Inflammatory macrophage (primary cell): ENCODE results near the gene DIAPH3.

ENCODE experiments used
- DNase-seq, 2 donors: peaks; one replicate each; pipeline ENCODE4 v3.0.0-alpha.2; 2020 to 2022

The DIAPH3 gene

DNA sequence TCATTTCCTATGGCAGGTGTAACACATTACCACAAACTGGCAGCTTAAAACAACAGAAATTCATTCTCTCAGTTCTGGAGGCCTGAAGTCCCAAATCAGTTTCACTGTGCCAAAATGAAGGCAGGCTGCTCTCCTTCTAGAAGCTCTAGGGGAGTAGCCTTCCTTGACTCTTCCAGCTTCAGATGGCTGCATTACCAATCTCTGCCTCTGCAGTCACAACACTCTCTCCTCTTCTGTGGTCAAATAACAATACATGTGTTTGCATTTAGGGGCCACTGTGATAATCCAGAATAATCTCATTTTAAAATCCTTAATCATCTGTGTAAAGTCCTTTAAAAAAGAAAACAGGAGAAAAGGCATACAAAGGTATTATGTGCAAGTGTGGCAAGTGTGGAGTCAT lies 7.8 kb downstream of the DIAPH3 start:
- DNase-seq: no peak

DNA sequence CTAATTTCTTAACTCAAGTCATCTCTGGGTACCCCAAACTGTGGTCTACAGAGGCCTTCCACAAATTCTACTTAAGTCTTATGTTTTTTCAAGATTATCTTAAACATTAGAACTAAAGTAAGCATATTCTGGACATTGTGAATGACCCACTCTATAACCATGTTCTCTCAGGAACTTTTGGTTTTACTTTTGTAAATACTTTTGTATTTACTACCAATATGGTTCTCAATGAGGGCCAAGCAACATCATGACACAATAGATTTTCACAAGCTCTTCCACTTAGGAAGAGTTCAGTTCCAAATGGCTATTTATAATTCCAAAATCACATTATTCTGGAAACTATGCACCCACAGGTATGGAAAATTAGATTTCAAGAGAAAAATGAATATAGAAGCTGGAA lies 10.8 kb downstream of the DIAPH3 start:
- DNase-seq: no peak

DNA sequence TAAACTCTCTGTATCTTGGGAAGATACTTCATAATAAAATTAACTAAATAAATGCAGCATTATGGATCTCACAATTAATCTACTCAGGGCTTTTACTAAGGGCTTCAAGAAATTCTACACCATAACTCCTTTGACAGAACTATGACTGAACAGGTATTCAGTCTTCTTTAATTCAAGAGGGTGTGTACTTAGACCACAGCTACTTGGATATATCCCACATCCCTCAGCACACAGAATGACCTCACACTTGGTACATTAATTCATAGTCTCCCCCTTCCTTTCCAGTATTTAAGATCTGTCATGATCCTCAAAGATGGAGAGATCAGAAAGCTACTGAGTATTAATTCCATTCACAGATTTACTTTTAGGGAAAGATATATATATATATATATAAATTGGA lies 11.6 kb downstream of the DIAPH3 start:
- no peak for DNase-seq

DNA sequence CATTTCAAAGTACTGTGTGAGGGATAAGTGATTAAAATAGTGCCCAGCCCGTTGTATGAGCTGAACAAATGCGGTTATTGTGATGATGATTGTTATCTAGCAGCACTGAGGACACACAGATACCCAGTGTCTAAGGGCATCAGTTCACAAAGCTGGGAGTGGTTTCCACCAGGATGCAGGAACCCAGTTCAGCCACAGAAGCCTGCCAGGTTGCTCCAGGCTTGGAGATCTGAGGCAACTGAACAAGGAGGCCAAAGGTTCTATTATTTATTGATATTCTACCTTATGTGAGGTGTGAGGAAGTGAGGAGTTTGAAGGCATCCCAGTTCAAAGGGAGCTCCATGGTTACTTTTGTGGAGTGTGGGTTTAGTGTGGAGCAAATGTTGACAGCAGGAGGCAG lies 13.2 kb downstream of the DIAPH3 start:
- no peak for DNase-seq

DNA sequence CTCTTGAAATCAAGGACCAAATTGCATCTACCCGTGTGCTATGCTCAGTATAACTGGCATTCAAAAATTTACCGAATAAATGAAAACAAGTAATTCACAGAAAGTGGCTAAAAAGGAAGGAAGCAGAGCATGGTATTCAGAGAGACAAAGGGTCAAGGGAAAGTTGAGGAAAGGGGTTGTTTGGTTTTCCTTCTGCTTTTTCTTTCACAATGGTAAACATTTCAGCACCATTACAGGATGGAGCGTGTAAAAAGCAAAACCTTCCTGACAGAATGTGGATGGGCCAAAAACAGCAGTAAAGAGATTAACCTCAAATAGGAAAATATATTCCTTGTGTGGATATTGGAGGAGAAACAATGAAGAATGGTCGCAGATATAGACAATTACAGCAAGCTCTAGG lies 14.8 kb downstream of the DIAPH3 start:
- DNase-seq: peak; percentile 10 to 37

DNA sequence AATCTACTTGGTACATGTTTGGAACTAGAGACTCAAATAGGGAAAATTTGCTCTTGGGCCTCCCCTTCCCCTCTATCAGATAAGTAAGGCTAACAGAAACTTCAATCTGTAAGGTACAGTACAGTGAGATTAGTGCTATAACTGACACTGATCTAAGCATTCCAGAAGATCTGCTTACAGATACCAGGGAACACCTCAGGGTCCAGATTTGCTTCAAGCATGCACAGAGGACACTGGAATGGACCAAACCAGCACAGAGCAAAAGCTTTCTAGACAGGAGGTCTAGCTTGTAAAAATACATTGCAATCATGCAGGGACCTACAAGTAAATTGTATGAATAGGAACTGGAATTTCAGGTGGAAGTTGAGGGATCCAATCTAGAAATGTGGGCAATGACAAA lies 16.4 kb downstream of the DIAPH3 start:
- DNase-seq: no peak

DNA sequence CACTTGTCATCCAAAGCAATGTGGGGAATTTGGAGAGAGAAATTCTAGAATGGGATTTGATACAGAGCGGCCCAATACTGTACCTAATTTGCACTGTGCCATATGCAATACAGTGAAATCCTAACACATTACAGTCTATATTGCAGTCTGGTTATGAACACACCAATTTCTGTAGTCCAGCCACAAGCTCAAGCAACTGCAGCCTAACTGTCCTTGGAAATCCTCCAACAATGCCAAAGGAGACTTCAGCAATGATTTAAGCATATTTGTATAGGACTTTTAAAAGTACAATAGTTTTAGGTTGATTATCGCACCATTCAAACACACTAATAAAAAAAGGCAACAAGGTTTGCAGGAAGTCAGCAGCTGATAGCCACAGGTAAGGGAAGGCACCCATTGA lies 17.3 kb downstream of the DIAPH3 start:
- DNase-seq: no peak

DNA sequence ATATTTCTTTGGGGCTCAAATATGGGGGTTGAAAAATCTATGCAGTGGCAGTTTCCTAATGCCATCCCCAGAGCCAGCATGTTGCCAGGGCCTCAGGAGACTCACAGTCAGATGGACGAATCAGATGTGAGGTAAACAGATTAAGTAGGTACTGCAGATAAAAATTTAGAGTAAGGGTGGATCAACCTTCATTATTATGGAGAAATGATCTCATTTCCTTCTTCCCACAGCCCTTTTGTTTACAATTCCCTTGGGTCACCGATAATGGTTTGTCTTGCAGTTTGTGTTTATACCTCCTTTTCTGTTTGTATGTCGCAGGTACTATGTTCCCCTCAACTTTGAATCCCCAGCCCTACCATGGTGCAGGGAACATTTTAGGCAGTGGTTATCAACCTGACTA lies 20.0 kb downstream of the DIAPH3 start:
- DNase-seq: no peak

DNA sequence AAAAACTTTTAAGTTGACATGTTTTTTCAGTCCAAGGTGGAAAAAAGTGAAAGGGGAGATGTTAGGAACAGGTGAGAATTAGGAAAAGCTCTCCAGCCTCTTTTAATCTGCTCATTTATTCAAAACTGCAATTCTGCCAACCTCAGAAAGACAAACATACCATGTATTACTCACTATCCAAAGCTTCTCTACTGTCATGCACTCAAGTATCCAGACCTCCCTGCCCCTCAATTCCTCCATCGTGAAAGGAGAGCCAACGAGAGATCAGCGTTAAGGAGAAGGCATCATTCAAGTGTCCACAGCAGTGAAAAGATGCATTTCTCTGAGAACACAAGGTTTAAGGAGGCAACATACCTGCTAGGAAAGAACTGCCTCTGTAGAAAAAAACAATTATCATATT lies 24.5 kb downstream of the DIAPH3 start:
- DNase-seq: no peak

DNA sequence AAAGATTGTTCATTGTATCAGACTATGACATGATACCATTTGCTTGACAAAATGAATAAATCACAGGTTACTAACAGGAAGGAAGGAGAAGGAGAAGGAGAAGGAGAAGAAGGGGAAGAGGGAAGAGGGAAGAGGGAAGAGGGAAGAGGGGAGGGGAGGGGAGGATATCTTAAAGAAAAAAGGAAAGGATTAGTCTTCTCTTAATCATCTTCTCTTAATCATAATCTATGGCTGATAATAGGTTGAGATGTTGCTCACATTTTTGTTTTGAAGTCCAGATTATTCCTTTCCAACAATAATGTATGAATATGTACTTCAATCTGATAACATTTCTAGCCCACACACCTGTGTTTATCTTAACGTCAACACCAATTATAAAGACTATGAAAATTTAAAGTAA lies 25.1 kb downstream of the DIAPH3 start:
- DNase-seq: no peak

DNA sequence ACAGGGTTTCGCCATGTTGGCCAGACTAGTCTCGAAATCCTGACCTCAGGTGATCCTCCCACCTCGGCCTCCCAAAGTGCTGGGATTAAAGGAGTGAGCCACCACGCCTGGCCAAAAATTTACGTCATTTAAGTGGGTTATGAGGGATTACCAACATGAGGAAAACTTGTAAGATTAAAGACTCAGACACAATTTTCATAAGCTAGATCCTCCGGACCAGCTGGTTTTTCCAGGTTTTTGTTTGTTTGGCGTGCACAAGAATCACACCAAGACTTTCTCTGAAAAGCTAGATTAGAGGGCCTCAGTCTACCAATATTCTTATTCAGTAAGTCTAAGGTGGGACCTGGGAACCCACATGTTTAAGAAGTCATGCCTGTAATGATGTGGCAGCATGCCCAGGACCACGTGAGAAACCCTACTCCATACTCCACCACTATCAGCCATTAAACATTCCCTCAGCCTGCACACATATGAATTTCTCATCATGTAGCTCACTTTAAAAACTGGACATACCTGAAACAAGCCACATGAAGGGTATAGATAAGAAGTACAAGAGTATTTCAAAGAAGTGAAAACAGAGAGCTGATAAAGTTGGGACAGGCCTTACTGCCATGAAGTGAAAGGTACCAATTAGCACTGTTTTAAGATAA lies 25.7 kb downstream of the DIAPH3 start:
- no peak for DNase-seq

DNA sequence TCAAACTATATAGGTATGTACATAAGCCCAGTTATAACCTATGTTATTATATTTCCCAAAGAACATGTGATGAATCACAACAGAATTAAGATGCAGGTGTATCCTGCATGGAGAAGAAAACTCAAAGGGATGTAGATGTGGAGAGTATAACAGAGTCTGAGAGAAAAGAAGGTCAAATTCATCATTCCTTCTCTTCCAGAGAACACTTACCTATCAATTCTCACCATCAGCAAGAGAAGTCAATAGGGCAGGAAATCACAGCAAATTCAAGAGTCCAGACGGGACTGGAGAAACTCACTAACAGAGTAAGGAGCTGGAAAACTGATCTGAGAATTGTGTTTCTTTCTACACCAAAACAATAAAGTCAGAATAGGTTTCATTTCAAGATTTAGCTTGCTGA lies 28.4 kb downstream of the DIAPH3 start:
- DNase-seq: no peak

DNA sequence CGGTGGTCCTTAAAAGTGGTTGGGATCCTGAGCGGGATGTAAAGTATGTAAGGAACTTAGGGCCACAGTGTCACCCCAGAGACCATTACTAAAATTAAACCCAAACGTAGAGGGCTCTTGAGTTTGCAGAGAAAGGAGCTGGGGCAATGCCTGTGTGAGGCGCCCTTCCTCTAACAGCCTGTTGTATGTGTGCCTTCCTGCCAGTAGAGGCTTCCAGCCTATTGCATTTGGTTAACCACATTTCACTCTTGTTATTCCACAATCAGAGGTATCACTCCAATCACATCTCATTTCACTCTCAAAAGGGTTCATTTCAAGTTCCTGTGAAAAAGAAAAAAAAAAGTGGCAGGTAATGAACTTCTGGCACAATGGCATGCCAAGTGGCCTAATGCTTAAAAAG lies 29.4 kb downstream of the DIAPH3 start:
- no peak for DNase-seq

DNA sequence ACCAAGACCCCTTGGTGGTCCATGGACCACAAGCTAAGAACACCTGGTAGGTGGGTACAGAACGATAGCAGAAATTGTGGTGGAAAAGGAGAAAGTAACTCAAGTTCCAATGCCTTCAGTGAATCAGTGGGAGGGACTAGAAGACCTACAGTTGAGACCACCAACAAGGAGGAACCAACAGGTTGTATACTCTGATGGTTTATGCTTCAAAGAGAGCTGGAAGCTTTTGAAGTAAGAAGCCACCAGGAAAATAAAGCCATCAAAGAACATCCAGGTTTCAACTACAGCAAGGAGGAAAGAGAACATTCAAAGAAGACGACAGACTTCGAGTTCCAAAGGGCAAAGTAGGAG lies 42.4 kb downstream of the DIAPH3 start:
- DNase-seq: no peak

DNA sequence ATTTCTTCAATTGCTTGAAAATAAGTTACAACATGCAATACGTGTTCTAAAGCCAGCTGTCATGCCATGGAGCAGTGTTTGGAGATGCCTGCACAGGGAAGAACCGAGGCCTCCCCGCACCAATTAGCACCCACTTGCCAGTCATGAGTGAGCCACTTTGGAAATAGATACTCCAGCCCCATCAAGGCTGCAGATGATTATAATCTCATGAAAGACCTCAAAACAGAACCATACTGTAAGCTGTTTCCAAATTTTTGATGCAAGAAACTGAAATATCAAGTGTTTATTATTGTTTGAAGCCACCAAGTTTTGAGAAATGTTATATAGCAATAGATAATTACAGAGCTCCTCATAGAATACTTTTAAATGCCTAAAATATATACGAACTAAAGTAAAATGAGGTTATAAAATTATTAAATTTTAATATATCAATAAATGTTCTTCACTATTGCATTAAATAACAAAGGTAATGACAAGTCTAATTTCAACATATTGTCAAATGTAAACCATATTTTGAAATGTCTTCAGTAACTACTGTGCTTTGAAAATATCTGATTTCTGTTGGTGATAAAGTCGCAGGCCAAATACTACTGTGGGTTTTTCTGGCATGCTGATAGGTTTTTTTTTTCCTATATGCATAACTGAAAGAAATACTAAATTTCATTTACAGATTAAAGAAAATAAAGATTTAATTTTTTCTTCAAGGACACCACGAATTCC lies 43.0 kb downstream of the DIAPH3 start:
- DNase-seq: no peak

DNA sequence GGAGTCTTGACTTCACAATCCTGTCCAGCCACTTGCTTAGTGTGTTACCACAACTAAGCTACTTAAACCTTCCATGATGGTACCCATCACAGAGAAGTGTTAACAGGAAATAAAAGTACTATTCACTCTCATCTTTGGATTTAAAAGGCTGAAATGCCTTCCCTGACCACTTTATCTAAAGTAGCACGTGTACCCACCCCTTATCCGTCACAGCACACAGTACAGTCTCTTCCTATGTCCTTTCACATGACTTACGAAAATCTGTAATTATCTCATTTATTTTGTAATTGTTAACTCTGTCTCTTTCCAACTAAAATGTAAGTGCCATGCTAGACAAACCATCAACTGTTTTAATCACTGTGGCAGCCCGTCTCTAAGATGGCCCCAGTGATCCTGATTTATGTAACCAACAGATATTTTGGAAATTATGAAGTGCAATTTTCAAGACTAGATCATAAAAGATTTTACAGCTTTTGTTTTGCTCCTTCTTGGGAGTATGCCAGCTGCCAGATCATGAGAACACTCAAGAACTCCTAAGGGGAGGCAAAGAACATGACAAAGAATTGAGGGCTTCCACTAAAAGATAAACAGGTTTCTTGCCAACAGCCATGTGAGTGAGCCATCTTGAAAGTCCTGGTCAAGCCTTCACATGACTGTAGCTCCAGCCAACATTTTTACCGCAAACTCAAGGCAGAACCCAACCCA lies 44.9 kb downstream of the DIAPH3 start:
- DNase-seq: no peak

DNA sequence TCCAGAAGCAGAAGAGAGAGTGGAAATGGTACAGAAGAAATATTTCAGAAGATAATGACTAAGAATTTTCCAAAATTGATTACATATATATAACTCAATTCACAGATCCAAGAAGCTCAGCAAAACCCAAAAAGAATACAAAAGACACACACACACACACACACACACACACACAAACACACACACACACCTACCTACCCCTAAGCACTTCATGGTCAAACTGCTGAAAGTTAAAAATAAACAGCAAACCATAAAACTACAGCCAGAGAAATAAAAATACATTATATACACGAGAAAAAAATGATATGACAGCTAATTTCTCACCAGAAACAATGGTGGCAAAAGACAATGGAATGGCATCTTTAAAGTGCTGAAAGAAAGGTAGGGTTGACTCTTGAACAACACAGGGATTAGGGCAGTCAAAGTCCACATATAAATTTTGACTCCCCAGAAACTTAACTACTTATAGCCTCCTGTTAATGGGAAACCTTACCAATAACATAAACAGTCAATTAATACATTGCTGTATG lies 49.2 kb downstream of the DIAPH3 start:
- DNase-seq: no peak

DNA sequence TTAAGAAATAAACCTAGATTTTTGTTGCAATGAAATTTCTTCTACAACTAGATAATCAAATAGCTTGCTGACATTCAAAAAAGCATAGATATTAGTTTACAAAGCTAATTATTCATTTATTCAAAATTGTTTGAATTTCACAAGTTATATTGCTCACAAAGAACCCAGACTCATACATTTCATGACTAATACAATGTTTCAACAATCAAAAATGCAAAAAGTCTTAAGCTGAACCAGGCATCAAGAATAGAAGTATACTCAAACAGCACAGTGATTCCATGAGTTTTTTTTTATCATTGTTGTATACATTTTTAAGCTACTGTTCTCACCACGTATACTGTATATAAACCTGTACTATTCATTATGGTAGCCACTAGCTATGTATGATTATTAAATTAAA lies 51.0 kb downstream of the DIAPH3 start:
- no peak for DNase-seq

DNA sequence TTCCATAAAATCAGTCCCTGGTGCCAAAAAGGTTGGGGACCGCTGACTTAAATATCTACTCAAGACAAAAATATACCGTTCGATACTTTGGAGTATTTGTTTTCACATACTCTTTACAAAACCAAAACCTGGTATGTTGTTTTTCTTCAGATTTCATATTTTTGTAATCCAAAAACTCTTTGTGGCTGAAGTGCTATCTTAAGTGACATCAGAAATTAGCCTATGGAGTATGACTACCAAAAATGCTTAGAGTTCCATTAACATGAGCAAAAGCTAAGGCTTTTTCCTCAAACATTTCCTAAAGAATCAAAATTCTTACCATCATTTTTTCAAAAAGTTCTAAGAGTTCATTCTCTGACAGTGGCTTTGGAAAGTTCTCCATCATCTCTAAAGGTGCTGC lies 52.0 kb downstream of the DIAPH3 start:
- no peak for DNase-seq

DNA sequence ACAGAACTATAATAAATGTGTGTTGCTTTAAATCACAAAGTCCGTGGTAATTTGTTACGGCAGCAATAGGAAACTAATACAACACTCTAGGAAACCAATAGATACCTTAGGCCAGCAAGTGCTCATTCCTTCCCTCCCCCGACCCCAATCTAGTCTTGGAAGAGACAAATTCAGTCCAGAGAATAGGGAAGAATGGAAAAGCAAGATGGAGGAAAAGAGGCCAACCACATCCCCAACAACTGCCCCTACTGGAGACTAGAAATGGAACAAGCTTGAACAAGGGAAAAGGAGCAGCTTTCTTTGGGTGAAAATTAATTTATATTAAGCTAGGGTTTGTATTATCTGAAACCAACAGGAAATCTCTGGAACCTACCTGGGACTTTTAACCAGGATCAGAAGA lies 54.4 kb downstream of the DIAPH3 start:
- no peak for DNase-seq

DNA sequence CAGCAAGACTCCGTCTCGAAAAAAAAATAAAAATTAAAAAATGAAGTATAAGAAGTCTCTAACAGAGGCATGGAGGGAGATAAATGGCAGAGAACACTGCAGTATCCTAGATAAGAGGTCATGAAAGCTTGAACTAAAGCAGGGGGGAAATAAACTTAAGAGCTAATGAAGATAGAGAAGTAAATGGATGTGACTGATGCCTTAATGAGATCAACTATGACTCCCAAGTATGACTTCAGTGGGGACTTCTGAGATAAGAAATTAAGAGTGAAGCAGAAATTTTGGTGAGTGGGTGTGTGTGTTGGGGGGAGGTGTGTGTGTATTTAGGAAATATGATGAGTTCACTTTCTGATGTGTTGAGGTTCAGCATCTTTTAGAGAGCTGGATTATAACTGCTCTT lies 55.1 kb downstream of the DIAPH3 start:
- DNase-seq: no peak

DNA sequence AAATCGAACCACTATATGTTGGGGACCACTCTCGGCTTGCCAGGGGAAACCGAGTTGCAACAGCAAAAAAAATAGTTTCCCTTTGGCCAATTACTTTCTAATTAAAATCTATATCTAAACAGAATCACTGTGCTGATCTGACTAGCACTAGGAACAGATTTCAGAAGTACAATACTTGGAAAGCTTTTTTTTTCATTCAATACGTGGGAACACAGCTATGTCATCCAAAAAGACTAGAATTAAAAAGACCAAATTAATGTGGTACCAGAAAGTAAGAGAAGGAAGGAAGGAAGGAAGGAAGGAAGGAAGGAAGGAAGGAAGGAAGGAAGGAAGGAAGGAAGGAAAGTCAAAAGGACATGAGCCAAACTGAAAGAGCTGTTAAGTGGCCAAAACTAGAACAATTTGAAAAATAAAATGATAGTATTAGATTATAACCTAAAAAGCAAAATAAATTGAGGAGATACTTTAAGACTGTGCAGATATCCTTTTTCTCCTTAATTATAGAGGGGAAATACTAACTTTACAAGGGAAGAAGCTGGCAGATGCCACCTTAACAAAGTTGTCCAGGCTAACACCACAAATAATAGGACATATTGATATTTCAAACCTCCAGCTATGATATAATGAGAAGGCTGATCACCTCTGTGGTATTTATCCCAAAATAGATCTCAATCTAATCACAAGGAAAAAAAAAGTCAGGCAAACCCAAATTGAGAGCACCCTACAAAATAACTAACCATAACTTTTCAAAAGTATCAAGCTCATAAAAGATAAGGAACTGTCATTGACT lies 63.9 kb downstream of the DIAPH3 start:
- no peak for DNase-seq

DNA sequence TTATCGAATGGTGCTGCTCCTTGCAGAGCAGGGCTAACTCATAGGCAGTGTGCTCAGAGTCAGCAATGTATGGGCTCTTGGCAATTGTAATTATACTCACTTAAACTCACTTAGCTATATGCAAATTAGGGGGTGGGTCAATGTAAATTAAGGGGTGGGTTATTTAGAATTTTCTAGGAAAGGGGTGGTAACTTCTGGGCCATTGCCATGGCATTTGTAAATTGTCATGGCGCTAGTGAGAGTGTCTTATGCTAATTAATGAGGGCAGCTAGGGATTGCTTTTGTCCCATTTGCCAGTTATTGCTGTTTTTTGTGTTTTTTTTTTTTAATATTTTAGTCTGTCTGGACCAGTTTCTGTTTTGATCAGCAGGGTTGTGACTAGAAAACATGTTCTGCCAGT lies 68.4 kb downstream of the DIAPH3 start:
- no peak for DNase-seq
